Testis (tissue), 2 donors: Measurements from ENCODE around the gene CCDC177.

Source experiments
- POLR2A ChIP-seq: fragments of 450-650 bp; IDR thresholded peaks from one replicate; pipeline ENCODE4 v1.6.1; 2017; ENCODE audit warnings: antibody characterized with exemption, mild to moderate bottlenecking, moderate library complexity
- TF ChIP-seq, protein P1 (sequence below), 3 experiments: fragments of 450-650 bp in 2 of 3; fragments of 200-600 bp in 1 of 3; sonication (generic) in 1 of 3; IDR thresholded peaks; one replicate each; pipeline ENCODE4 v1.5.1; 2016 to 2019; ENCODE audit warnings: antibody characterized with exemption in 3 of 3, mild to moderate bottlenecking in 2 of 3, moderate library complexity in 1 of 3

DNA sequence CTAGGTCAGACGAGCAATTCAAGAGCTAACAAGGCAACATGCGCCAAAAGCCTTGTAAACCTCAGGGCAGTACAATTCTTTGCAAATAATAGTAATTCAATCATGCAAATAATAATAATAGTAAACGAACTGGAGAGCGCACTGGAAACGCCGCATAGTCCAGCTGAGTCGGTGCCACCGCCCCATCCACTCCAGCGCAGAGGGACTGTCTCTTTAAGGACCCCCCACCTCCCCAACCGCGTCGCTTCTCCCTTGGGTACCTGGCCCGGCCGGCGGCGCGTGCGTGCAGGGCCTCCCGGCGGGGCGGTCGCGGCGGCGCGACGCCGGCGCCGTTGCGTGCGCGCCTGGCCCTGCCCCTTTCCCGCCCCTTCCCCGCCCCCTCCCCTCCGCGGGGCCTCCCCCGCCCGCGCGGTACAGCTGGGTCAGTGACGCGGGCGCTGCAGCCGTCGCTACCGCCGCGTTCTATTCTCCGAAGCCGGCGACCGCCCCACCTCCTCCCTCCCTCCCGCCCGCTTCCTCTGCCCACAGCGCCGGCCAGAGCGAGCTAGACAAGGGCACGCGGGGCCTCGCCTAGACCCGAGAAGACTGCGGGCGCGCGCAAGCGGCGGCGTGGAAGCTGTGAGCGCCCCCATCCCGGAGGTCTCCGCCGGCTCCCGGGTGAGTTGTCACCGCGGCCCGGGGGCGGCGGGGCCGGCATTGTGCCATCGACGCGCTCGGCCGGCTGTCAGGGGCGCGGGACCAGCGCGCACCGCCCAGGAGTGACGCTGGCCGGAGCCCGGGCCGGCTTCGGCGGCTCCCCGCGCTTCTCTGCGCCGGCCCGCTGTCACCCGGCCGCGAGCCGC, 36.7 kb upstream of the CCDC177 start, which contains the start of gene SUSD6:
- TF ChIP-seq, protein P1, sequence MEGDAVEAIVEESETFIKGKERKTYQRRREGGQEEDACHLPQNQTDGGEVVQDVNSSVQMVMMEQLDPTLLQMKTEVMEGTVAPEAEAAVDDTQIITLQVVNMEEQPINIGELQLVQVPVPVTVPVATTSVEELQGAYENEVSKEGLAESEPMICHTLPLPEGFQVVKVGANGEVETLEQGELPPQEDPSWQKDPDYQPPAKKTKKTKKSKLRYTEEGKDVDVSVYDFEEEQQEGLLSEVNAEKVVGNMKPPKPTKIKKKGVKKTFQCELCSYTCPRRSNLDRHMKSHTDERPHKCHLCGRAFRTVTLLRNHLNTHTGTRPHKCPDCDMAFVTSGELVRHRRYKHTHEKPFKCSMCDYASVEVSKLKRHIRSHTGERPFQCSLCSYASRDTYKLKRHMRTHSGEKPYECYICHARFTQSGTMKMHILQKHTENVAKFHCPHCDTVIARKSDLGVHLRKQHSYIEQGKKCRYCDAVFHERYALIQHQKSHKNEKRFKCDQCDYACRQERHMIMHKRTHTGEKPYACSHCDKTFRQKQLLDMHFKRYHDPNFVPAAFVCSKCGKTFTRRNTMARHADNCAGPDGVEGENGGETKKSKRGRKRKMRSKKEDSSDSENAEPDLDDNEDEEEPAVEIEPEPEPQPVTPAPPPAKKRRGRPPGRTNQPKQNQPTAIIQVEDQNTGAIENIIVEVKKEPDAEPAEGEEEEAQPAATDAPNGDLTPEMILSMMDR (IDR thresholded peaks at IDR 0.05), result no peak
- TF ChIP-seq POLR2A, result no peak
